Breast epithelium (tissue), 3 donors: ENCODE measurements around the gene HPS3.

Experiments used
- CTCF ChIP-seq, 3 donors: fragments of 450-650 bp; IDR thresholded peaks; one replicate each; pipeline ENCODE4 v1.5.1; 2016 to 2017; ENCODE audit warnings: antibody characterized with exemption in 3 of 3, mild to moderate bottlenecking in 3 of 3, moderate library complexity in 3 of 3
- POLR2A ChIP-seq: fragments of 450-650 bp; IDR thresholded peaks from one replicate; pipeline ENCODE4 v1.6.1; 2016; ENCODE audit warnings: antibody characterized with exemption, mild to moderate bottlenecking, moderate library complexity
- POLR2AphosphoS5 ChIP-seq, 3 donors: sonication (generic); formaldehyde crosslinking; IDR thresholded peaks; one replicate each; pipeline ENCODE4 v1.6.1; 2017; ENCODE audit warnings: antibody characterized with exemption in 3 of 3

- no peak for TF ChIP-seq CTCF (IDR thresholded peaks at IDR 0.05)
- TF ChIP-seq POLR2A: no peak
- no peak for TF ChIP-seq POLR2AphosphoS5 (IDR thresholded peaks at IDR 0.05)
These were observed 42.2 kb upstream of the HPS3 start for GRCh38 chr3:149087208-149087607.
